Bronchial epithelial cell (primary cell): ENCODE results near the gene FOXF1. TPM values are rescaled to one million over a fixed set of nuclear protein-coding genes. Genes with fewer than 3 reads are reported as not detected.
A peak's percentile ranks its signal among the peaks of the same experiment; 100 is the strongest.

ENCODE experiments used
- DNase-seq: peaks from one replicate; pipeline ENCODE4 v3.0.0-alpha.2; 2010; ENCODE audit warnings: low read depth
- FAIRE-seq: peaks from 2 replicates; lab custom pipeline; 2011; peaks lifted over from hg19 to GRCh38; lab: Jason Lieb, UNC
- H3K27me3 ChIP-seq: 2 replicates; pipeline ENCODE4 v1.5.1; 2011; ENCODE audit warnings: low read length; ENCODE audit not compliant: control insufficient read depth, insufficient read depth
- H3K36me3 ChIP-seq: 2 replicates; pipeline ENCODE4 v1.5.1; 2011; ENCODE audit warnings: low read length; ENCODE audit not compliant: control insufficient read depth, insufficient read depth
- H3K4me3 ChIP-seq: 2 replicates; pipeline ENCODE4 v1.5.1; 2011; ENCODE audit warnings: mild to moderate bottlenecking, low read depth, low read length, control low read depth
- CTCF ChIP-seq: IDR thresholded peaks from 2 replicates; pipeline ENCODE4 v1.5.1; 2011; ENCODE audit warnings: mild to moderate bottlenecking, moderate library complexity, low read length, control low read depth, inconsistent platforms; ENCODE audit not compliant: insufficient read depth, severe bottlenecking
- total RNA-seq: library from RNA; depleted of rRNA; stranded (reverse); fragments of >200 nt; gene quantifications from 2 replicates; pipeline ENCODE4 v1.2.1, GENCODE V29; 2014

Gene FOXF1
- total RNA-seq, 1 donor from 2014 or later, result 0.26 TPM

GRCh38 chr16:86499440-86499786 lies 10.9 kb upstream of the FOXF1 start:
- FAIRE-seq (no peak), DNase-seq (no peak)
- peaks cover 87% of the 10 kb centered on the region for H3K27me3 ChIP-seq
- no peaks in the 10 kb centered on the region for H3K36me3 ChIP-seq
- H3K4me3 ChIP-seq, result no peak overlapping the region
- no peak for TF ChIP-seq CTCF

GRCh38 chr16:86499889-86500707 lies 10.2 kb upstream of the FOXF1 start:
- peaks cover 86% of the 10 kb centered on the region for H3K27me3 ChIP-seq
- no peak for TF ChIP-seq CTCF
- no peak for DNase-seq
- no peak for FAIRE-seq
- no peak overlapping the region for H3K4me3 ChIP-seq
- H3K36me3 ChIP-seq, result no peaks in the 10 kb centered on the region

- TF ChIP-seq CTCF, result no peak
- H3K4me3 ChIP-seq, result no peak overlapping the region
- no peak for FAIRE-seq
- no peaks in the 10 kb centered on the region for H3K36me3 ChIP-seq
- DNase-seq, result no peak
- peaks cover 83% of the 10 kb centered on the region for H3K27me3 ChIP-seq
These were observed 9.4 kb upstream of the FOXF1 start for GRCh38 chr16:86500708-86501510.

GRCh38 chr16:86501989-86502855 lies 8.1 kb upstream of the FOXF1 start:
- Histone ChIP-seq H3K4me3 (no peak overlapping the region), H3K27me3 (peaks cover 83% of the 10 kb centered on the region), H3K36me3 (no peaks in the 10 kb centered on the region)
- FAIRE-seq (peak; percentile 98), DNase-seq (no peak)
- TF ChIP-seq CTCF, result no peak

GRCh38 chr16:86502856-86503748 lies 7.2 kb upstream of the FOXF1 start:
- Histone ChIP-seq H3K27me3 (peaks cover 88% of the 10 kb centered on the region), H3K4me3 (no peak overlapping the region)
- no peak for FAIRE-seq

More at GRCh38 chr16:86502856-86503748, 7.2 kb upstream of the FOXF1 start:
- H3K36me3 ChIP-seq, result no peaks in the 10 kb centered on the region
- no peak for TF ChIP-seq CTCF
- DNase-seq, result no peak
